SK-N-MC (cell line): Measurements from ENCODE around the gene FHOD3.

ENCODE experiments used
- DNase-seq: peaks from one replicate; pipeline ENCODE4 v3.0.0-alpha.2; 2011; ENCODE audit warnings: low read depth, low spot score
- H3K27ac ChIP-seq: fragments of 200-600 bp; sonication (generic); 2 replicates; pipeline ENCODE4 v1.5.1; 2016; ENCODE audit warnings: mixed run types
- H3K36me3 ChIP-seq: fragments of 200-600 bp; sonication (generic); 2 replicates; pipeline ENCODE4 v1.6.1; 2017; ENCODE audit warnings: antibody characterized with exemption, low read length, mixed read lengths; ENCODE audit not compliant: insufficient read depth
- H3K4me3 ChIP-seq: fragments of 200-600 bp; sonication (generic); 2 replicates; pipeline ENCODE4 v1.5.1; 2016
- H3K9ac ChIP-seq: fragments of 200-600 bp; sonication (generic); 2 replicates; pipeline ENCODE4 v1.8.0; 2017; ENCODE audit warnings: mixed run types, mixed read lengths; ENCODE audit not compliant: insufficient read length
- H3K9me3 ChIP-seq: fragments of 200-600 bp; sonication (generic); 2 replicates; pipeline ENCODE4 v1.6.1; 2017; ENCODE audit warnings: low read depth, mild to moderate bottlenecking, antibody characterized with exemption, low read length, moderate library complexity, mixed read lengths
- EZH2 ChIP-seq: fragments of 200-600 bp; sonication (generic); IDR thresholded peaks from one replicate; pipeline ENCODE4 v1.6.1; 2017; ENCODE audit warnings: antibody characterized with exemption
- FOXP2 ChIP-seq: optimal IDR thresholded peaks from 2 replicates; pipeline ENCODE3; 2011; ENCODE audit warnings: mild to moderate bottlenecking, moderate library complexity; ENCODE audit not compliant: insufficient read depth; ENCODE audit errors: extremely low read length, control extremely low read depth
- POLR2AphosphoS5 ChIP-seq: IDR thresholded peaks from 2 replicates; pipeline ENCODE4 v1.6.1; 2012; ENCODE audit warnings: mild to moderate bottlenecking, low read depth, low read length, borderline replicate concordance

FHOD3 gene

DNA sequence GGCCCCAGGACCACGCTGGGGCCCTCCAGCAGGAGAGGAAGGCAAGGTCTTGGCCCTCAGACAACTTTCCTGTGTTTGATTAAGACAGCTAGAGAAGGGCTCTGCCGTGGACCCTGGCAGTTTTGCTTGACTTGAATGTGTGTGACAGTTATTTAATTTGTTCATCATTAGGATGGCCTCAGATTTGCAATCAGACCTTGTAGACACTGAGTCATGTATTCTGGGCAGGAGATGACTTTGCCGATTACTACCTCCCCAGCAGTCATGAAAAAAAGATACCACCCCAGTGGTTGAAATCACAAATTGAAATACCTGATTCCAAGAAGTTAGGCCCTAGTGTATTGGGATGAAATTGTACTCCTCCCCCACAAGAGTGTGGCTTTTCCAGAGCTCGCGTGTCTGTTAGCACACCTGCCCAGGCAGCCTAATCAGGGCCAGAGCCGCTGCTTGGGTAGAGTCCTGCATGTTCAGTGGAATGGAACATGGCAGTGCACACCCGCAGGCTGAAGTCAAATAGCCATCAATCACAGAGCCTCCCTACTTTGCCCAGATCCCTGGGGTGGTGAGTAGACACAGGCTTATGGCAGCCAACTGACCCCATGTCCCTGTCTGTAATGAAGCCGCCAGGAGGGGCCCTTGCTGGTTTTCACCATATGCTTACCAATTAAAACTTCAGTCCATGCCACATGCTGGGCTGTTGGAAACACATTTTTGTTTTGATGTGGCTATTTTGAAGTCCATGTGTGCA is 408.8 kb downstream of the FHOD3 start:
- no peak overlapping the region for H3K9ac ChIP-seq
- DNase-seq: no peak

DNA sequence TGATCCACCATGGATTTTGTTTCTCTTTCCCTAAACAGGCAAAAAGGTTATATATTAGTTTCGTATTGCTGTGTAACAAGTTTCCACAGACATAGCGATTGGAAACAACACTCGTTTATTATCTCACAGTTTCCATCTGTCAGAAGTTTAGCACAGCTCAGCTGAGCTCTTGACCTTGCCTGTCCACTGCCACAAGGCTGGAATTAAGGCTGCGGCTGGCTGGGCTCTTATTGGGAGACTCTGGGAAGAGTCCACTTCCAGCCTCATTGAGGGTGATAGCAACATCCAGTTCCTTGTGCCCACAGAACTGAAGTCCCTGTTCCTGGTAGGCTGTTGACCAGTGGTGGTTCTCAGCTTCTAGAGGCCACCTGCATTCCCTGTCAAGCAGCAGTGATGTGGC is 410.9 kb downstream of the FHOD3 start:
- H3K27ac ChIP-seq: no peak overlapping the region
- TF ChIP-seq FOXP2: no peak
- no peak for TF ChIP-seq EZH2
- no peak for TF ChIP-seq POLR2AphosphoS5
- no peak overlapping the region for H3K9ac ChIP-seq
- DNase-seq: no peak
- H3K9me3 ChIP-seq: no peaks in the 10 kb centered on the region
- no peak overlapping the region for H3K4me3 ChIP-seq
- no peaks in the 10 kb centered on the region for H3K36me3 ChIP-seq

More for the DNA sequence above, 408.8 kb downstream of the FHOD3 start:
- TF ChIP-seq EZH2 (no peak), POLR2AphosphoS5 (no peak), FOXP2 (no peak)
- Histone ChIP-seq H3K4me3 (no peak overlapping the region), H3K27ac (no peak overlapping the region), H3K9me3 (no peaks in the 10 kb centered on the region), H3K36me3 (no peaks in the 10 kb centered on the region)

DNA sequence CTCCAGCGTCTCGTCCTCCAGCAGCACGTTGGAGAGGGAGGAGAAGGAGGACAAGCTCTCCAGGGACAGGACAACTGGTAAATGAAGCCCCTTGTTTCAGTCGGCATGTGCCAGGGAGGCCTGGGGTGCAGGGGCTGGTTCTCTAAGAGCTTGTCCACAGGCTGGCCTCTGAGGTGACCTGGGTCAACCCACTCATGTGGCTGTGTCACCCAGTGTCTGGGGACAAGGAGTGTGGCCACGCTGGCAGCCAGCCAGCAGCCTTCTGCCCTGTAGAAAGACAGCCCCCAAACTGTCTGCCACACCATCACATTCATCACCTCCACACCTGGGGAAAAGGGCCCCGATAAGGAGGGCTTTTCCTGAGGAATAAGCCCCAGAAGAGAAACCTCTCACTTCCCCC is 411.8 kb downstream of the FHOD3 start:
- Histone ChIP-seq H3K9me3 (no peaks in the 10 kb centered on the region), H3K36me3 (no peaks in the 10 kb centered on the region), H3K4me3 (no peak overlapping the region), H3K9ac (no peak overlapping the region), H3K27ac (no peak overlapping the region)
- TF ChIP-seq EZH2: no peak
- no peak for DNase-seq

DNA sequence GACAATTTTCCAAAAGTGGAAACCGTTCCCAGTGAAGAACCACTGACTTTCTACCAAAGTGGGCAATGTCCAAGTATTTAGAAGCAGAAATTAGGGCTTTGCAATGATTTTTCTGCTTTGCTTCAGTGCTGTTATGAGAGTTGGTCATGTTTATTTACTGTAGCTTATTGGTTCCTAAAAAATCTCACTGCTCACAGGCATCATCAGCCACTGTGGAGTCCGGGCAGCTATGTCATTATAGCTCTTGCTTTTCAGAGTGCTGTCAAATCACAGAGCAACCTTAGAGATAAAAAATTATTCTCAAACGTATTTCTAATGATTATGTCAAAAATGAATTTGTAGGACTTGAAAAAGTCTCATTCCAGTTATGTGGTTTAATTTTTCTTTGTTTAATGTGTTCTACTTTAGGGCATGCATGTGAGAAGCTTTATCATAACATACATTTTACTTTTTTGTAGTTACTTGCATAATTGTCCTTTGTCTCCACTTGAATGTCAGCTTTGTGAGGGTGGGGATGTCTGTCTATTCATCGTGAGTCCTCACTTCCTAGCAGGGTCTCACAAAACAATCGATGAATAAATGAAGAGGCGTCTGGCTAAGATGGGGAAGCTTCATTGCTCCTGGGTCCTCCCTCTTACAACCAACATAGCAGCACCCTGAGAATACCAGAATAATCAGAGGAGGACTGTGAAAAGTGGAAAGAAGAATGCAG is 413.7 kb downstream of the FHOD3 start:
- no peak overlapping the region for H3K9ac ChIP-seq
- DNase-seq: no peak
- no peak for TF ChIP-seq EZH2
- TF ChIP-seq POLR2AphosphoS5: no peak
- TF ChIP-seq FOXP2: no peak

DNA sequence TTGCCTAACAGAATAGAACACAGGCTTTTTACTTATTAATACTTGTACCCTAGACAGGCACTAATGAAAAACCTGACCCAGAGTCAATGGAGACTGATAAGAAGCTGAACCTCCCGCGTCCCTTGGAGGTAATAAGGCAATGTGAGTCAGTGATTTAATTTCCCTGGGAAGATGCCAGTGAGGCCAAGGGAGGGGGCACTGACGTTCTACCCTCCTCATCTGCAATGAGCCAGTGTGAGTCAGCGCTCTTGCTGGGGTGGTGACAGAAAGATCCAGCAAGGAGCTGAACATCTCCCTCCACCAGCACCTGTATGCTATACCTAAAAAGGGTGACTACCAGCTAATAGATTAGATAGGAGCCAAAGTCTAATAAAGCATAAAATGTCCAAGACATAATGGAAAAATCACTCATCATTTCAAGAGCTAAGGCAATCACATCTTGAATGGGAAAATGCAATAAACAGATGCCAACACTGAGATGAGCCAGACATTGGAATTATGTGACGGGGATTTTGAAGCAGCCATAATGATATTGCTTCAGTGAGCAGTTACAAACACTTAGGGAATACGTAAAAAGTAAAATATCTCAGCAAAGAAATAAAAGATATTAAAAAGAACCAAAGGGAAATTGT is 414.4 kb downstream of the FHOD3 start:
- no peaks in the 10 kb centered on the region for H3K36me3 ChIP-seq
- H3K9ac ChIP-seq: no peak overlapping the region
- no peaks in the 10 kb centered on the region for H3K9me3 ChIP-seq
- H3K27ac ChIP-seq: no peak overlapping the region
- DNase-seq: no peak
- H3K4me3 ChIP-seq: no peak overlapping the region
- TF ChIP-seq EZH2: no peak
- TF ChIP-seq FOXP2: no peak

More for the DNA sequence above, 413.7 kb downstream of the FHOD3 start:
- Histone ChIP-seq H3K9me3 (no peaks in the 10 kb centered on the region), H3K27ac (no peak overlapping the region), H3K36me3 (no peaks in the 10 kb centered on the region), H3K4me3 (no peak overlapping the region)

DNA sequence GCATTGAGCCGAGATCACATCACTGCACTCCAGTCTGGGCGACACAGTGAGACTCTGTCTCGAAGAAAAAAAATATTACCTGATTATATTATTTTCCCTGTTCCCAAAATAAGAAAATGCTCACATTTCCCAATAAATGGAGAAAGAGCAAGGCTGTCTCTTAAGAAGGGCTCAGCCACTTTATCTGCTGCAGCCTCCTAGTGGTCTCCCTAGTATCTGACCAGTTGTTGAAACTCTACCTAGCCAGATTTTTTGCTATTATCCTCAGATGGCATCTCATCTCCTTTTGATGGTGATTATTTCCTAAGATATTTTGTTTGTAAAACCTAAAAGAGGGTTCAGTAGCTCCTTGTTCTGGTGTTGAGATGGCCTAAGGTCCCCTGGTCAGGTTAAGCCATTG is 417.0 kb downstream of the FHOD3 start:
- Histone ChIP-seq H3K9me3 (no peaks in the 10 kb centered on the region), H3K27ac (no peak overlapping the region), H3K4me3 (no peak overlapping the region), H3K36me3 (no peaks in the 10 kb centered on the region), H3K9ac (no peak overlapping the region)
- DNase-seq: no peak
- TF ChIP-seq FOXP2 (no peak), POLR2AphosphoS5 (no peak), EZH2 (no peak)

DNA sequence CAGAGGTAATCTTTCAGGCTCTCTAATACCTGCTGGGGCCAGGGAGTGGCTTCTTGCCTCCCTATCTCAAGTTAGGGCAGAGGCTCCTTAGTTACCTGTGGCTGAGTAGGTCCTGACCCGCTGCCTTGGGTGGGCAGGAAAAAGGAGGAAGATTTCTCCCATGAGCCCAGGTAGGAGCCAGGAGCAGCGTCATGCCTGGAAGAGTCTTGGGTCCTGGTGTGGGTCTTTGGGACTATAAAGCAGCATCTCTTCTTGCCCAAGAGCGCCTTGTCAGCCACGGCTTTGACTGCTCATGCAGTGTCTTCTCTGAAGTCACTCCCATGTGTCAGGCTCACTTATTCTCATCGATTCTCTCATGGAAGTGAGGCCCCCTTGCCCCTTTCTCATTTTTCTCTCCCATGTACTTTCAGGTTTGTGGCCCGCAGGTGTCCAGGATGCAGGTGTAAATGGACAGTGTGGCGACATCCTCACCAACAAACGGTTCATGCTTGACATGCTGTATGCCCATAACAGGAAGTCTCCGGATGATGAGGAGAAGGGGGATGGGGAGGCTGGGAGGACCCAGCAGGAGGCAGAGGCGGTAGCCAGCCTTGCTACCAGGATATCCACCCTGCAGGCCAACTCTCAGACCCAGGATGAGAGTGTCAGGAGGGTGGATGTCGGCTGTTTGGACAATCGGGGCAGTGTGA is 420.1 kb downstream of the FHOD3 start:
- no peak overlapping the region for H3K27ac ChIP-seq
- no peak for DNase-seq
- H3K36me3 ChIP-seq: no peaks in the 10 kb centered on the region
- no peak overlapping the region for H3K4me3 ChIP-seq
- no peak overlapping the region for H3K9ac ChIP-seq
- no peak for TF ChIP-seq EZH2
- TF ChIP-seq FOXP2: no peak
- TF ChIP-seq POLR2AphosphoS5: no peak
- no peaks in the 10 kb centered on the region for H3K9me3 ChIP-seq

DNA sequence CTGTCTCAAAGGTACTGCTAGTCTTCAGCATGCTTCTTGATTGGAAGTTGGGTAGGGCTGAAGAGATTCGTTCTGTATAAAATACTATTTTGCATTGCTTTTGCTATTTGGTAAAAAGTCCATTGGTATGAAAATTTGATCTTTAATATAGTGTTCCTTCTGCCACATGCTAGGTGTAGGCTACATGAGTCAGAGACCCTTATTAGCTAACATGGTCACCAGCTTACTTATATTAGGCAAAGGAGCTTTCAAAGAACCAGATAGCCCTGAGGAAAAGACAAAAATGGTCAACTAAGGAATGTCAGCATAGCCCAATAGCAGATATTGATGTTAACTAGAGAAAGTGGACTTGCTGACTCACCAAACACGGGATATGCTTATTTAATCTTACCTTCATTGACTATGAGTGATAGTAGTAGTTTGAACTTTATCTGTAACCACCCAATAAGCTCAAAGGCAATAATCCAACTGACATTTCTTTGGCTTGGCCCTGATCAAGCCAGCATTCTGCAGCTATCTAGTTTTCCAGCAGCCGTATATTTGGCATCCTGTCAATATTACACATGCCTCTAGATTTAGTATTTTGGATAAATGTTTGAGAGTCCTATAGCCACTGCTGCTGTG is 421.3 kb downstream of the FHOD3 start:
- no peak for DNase-seq
- H3K36me3 ChIP-seq: no peaks in the 10 kb centered on the region
- no peak overlapping the region for H3K9ac ChIP-seq
- H3K4me3 ChIP-seq: no peak overlapping the region
- no peaks in the 10 kb centered on the region for H3K9me3 ChIP-seq
- TF ChIP-seq EZH2 (no peak), FOXP2 (no peak), POLR2AphosphoS5 (no peak)
- no peak overlapping the region for H3K27ac ChIP-seq
